ENCODE results near the gene SORCS3.

DNA sequence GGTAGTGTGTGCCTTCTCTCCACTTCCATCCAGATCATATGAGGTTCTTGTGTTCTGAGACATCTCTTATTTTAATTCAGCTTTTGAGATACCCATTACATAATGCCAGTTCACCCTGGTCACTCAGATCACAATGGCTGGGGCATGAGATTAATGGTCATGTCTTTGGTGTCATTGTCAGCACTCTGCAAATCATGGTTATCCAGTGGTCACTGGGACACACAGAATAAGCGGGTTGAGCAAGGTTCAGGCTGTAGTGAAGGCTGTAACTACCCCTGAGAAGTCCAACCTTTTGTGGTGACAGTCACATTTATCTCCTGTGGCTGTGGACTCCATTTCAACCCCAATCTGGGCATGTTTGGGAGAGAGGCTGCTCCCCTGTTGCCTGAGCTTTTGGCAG lies 35.8 kb downstream of the SORCS3 start:
- TF ChIP-seq, protein P1, sequence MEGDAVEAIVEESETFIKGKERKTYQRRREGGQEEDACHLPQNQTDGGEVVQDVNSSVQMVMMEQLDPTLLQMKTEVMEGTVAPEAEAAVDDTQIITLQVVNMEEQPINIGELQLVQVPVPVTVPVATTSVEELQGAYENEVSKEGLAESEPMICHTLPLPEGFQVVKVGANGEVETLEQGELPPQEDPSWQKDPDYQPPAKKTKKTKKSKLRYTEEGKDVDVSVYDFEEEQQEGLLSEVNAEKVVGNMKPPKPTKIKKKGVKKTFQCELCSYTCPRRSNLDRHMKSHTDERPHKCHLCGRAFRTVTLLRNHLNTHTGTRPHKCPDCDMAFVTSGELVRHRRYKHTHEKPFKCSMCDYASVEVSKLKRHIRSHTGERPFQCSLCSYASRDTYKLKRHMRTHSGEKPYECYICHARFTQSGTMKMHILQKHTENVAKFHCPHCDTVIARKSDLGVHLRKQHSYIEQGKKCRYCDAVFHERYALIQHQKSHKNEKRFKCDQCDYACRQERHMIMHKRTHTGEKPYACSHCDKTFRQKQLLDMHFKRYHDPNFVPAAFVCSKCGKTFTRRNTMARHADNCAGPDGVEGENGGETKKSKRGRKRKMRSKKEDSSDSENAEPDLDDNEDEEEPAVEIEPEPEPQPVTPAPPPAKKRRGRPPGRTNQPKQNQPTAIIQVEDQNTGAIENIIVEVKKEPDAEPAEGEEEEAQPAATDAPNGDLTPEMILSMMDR (IDR thresholded peaks at IDR 0.05) = no peak
- no peak for TF ChIP-seq EZH2 (IDR thresholded peaks at IDR 0.05)

All from neural progenitor cell (in vitro differentiated cells).